ENCODE measurements around the gene ADCY5.
"Not testable (repeated sequence)": the region's sequence is repeated elsewhere in the genome, so short reads cannot be mapped to it uniquely, and the experiment has no call there.

ADCY5 gene

DNA sequence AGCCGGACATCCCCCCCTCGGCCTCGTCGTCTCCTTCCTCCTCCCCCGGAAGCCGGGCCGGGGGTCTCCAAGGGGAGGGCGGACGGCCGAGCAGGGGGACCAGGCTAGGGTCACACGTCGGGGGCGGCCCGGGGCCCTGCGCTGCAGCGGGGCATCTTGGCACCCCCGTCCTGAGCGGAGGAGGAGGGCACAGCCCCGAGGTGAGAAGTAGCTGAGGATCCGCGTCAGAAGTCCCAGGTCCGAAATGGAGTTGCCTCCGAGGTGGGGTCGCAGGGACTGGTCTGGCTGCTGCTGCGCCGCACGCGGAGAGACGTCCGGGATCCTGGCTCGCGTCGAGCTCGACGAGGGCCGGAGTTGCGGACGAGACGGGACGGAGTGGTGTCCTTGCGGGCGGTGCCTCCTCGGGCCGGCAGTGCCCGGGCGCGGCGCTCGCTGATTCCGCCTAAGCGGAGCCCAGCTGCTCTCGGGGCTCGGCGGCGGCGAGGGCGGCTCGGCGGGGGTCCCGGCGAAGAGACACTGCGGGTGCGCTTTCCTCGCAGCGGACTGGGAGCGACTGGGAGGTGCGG, at the start of gene ADCY5:
Gene ADCY5, minus strand, starts transcription at position 555 of the 566 bp plus-strand sequence. Its CDS starts 545 bp downstream, at position 10.
- Histone ChIP-seq H3K4me3 (ENCODE audit: low read depth, low read length) (peak within 1 kb of the TSS; percentile 67), H3K27me3 (ENCODE audit: control insufficient read depth, insufficient read depth, low read length) (peaks cover 74% of the 10 kb centered on the region), H3K27ac (ENCODE audit: low read depth, low read length) (no peak within 1 kb of the TSS), H3K36me3 (ENCODE audit: control insufficient read depth, insufficient read depth, low read length) (no peaks in the 10 kb centered on the region), H3K4me1 (ENCODE audit: control insufficient read depth, insufficient read depth, low read length) (no peaks in the 10 kb centered on the region; the same call in 1 of the 2 replicates), H3K9me3 (ENCODE audit: control insufficient read depth, insufficient read depth, low read depth, low read length) (no peaks in the 10 kb centered on the region), H3K9ac (ENCODE audit: low read length) (no peak within 1 kb of the TSS)

DNA sequence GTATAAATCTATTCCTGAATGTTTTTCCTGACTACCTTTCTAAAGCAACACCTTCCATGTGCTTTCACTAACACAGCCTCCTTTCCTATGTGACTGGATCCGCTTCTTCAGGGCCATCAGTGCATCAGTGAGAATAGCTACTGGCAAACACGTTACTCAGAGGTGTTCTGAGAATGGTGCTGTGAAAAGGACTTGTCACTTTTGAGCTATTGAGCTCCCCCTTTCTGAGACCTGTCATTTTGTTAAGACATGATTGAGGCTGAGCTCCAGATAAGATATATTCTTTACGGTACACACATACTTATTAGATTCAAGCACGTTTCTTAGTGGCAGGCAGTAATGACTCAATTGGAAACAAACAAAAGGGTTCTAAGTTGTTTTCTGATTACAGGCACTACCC, 45.0 kb upstream of the ADCY5 start:
- Histone ChIP-seq H3K4me3 (ENCODE audit: low read depth, low read length) (no peak overlapping the region), H3K9ac (ENCODE audit: low read length) (no peak overlapping the region), H3K9me3 (ENCODE audit: control insufficient read depth, insufficient read depth, low read depth, low read length) (no peaks in the 10 kb centered on the region), H3K36me3 (ENCODE audit: control insufficient read depth, insufficient read depth, low read length) (no peaks in the 10 kb centered on the region; the same call in 1 of the 2 replicates), H3K27ac (ENCODE audit: low read depth, low read length) (no peak overlapping the region), H3K4me1 (ENCODE audit: control insufficient read depth, insufficient read depth, low read length) (no peaks in the 10 kb centered on the region), H3K27me3 (ENCODE audit: control insufficient read depth, insufficient read depth, low read length) (no peaks in the 10 kb centered on the region)

DNA sequence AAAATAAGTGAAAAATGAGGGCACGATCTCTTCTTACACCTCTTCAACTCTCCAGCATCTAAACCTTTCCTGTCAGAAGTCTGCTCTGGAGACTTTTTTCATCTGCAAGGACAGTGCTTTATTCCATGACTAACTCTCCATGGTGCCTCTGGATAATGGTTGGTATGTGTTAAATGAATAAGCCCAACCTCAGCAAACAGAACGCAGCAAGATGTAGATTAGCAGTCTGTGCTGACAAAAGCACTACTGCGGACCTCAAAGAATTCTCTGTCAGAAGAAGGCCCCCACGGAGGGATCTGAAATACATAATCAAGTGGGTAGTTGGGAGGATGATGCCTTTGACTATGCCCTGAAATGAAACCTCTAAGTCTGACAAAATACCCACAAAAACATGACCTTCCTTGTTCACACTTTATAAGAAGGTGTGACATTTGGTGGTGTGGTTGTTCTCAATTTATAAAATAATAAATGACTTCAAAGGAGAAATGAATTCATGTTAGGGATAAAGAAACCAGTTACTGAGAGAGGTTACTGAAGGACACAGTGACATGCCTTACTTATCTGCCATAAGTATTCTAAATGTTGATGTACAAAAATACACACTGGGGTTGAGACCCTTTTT, 43.2 kb upstream of the ADCY5 start:
- Histone ChIP-seq H3K27me3 (ENCODE audit: control insufficient read depth, insufficient read depth, low read length) (no peaks in the 10 kb centered on the region), H3K36me3 (ENCODE audit: control insufficient read depth, insufficient read depth, low read length) (no peaks in the 10 kb centered on the region; the same call in 1 of the 2 replicates), H3K9ac (ENCODE audit: low read length) (no peak overlapping the region), H3K9me3 (ENCODE audit: control insufficient read depth, insufficient read depth, low read depth, low read length) (no peaks in the 10 kb centered on the region), H3K27ac (ENCODE audit: low read depth, low read length) (no peak overlapping the region), H3K4me3 (ENCODE audit: low read depth, low read length) (no peak overlapping the region), H3K4me1 (ENCODE audit: control insufficient read depth, insufficient read depth, low read length) (no peaks in the 10 kb centered on the region)

DNA sequence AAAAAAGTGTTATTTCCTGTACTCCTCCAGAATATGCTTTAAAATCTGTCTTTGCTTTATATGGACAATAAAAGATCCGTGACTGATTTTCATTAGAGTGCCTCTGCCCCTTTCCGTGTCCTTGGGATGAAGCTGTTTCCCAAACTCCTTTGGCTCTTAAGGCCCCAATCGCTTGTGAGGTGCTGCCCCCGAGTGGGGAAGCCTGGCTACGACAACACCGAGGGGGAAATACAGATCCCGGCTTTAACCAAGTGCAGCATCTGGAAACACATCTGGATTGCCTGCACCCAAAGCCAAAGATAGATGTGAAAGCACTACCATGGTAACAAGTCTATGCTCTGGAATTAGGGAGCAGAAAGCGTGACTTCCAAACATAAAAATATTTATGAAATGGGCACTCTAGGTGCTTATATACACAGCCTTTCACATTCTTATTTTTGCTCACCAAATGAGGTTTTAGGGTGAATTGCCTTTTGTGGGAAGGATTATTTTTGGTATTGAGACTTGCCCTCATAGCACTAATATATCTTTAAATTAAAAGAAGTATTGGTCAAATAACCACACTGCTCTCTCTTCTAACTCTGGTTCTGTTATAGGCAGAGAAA, 40.6 kb upstream of the ADCY5 start:
- Histone ChIP-seq H3K9ac (ENCODE audit: low read length) (no peak overlapping the region), H3K27ac (ENCODE audit: low read depth, low read length) (no peak overlapping the region), H3K36me3 (ENCODE audit: control insufficient read depth, insufficient read depth, low read length) (no peaks in the 10 kb centered on the region; the same call in 1 of the 2 replicates), H3K9me3 (ENCODE audit: control insufficient read depth, insufficient read depth, low read depth, low read length) (no peaks in the 10 kb centered on the region), H3K4me1 (ENCODE audit: control insufficient read depth, insufficient read depth, low read length) (no peaks in the 10 kb centered on the region), H3K4me3 (ENCODE audit: low read depth, low read length) (no peak overlapping the region), H3K27me3 (ENCODE audit: control insufficient read depth, insufficient read depth, low read length) (0 out of 2 replicates have a peak, but pooled peaks cover 3% of the 10 kb centered on the region)

DNA sequence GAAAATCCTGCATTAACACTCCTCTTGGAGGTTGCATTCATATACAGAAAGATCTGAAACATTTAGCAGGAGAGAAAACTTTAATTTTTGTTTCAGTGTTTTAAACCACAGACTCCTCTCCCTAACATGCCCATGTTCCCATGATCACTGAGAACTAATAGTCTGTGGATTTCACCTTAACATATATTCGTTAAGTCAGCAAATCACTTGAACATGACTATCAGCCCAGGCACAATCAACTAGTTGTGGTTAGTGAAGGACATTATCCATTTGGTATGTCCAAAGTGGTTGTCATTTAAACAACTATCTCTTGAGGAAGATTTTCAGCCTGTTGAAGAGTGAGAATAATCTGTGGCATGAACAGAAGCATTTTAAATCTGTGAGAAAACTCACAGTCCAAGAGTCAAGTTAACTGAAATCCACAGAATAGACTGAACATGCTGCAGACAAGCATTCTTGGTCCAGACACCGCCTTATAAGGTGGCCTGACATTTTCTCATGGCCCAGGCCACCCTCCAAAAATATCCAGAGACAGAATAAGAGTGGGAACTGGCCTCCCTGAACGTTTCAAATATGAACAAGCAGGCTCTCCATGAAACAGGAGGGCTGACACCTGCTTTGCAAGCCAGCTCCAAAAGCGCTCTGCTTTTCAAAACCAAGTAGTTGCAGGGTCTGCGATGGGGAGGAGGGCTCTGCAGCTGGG, 39.9 kb upstream of the ADCY5 start:
- no peak overlapping the region for H3K9ac ChIP-seq (ENCODE audit: low read length)
- H3K4me3 ChIP-seq (ENCODE audit: low read depth, low read length), result no peak overlapping the region
- H3K36me3 ChIP-seq (ENCODE audit: control insufficient read depth, insufficient read depth, low read length), result no peaks in the 10 kb centered on the region; the same call in 1 of the 2 replicates
- H3K27me3 ChIP-seq (ENCODE audit: control insufficient read depth, insufficient read depth, low read length), result 0 out of 2 replicates have a peak, but pooled peaks cover 3% of the 10 kb centered on the region
- no peaks in the 10 kb centered on the region for H3K4me1 ChIP-seq (ENCODE audit: control insufficient read depth, insufficient read depth, low read length)
- no peaks in the 10 kb centered on the region for H3K9me3 ChIP-seq (ENCODE audit: control insufficient read depth, insufficient read depth, low read depth, low read length)
- no peak overlapping the region for H3K27ac ChIP-seq (ENCODE audit: low read depth, low read length)

DNA sequence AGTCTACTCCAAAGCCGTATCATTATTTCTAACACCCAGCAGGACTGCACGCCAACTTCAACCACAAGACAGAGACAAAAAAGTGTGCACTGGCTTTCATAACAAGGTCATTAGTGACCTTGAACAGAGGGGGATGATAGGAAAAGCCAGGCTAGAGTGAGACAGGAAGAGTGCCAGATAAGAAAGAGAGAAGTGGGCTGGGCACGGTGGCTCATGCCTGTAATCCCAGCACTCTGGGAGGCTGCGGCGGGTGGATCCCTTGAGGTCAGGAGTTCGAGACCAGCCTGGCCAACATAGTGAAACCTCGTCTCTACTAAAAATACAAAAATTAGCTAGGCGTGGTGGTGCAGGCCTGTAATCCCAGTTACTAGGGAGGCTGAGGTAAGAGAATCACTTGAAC, 38.2 kb upstream of the ADCY5 start:
- H3K9me3 ChIP-seq (ENCODE audit: control insufficient read depth, insufficient read depth, low read depth, low read length); H3K4me3 ChIP-seq (ENCODE audit: low read depth, low read length); H3K27me3 ChIP-seq (ENCODE audit: control insufficient read depth, insufficient read depth, low read length); H3K9ac ChIP-seq (ENCODE audit: low read length); H3K27ac ChIP-seq (ENCODE audit: low read depth, low read length); H3K4me1 ChIP-seq (ENCODE audit: control insufficient read depth, insufficient read depth, low read length); H3K36me3 ChIP-seq (ENCODE audit: control insufficient read depth, insufficient read depth, low read length): not testable (repeated sequence)

DNA sequence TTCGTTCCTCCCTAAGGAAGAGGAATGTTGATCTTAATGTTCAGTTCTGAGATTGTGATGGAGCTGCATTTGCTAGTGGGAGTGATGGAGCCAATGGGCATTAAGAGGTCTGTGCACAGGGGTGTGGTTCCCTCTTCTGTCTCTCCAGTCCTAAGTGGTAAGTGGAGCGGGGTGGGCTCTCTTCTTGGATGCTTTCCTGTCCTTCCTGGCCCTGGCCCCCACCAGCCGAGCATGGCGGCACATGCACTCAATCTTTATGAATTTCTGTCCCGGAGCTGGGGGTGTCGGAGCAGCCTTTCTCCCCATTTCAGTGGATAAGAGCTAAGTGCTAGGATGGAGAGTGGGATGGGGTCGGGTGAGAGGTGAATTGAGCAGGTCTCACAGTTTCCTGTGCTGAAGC, 37.6 kb upstream of the ADCY5 start:
- H3K4me1 ChIP-seq (ENCODE audit: control insufficient read depth, insufficient read depth, low read length), result no peaks in the 10 kb centered on the region
- peaks cover 3% of the 10 kb centered on the region; the same call in 1 of the 2 replicates for H3K27me3 ChIP-seq (ENCODE audit: control insufficient read depth, insufficient read depth, low read length)
- H3K9me3 ChIP-seq (ENCODE audit: control insufficient read depth, insufficient read depth, low read depth, low read length), result no peaks in the 10 kb centered on the region
- H3K27ac ChIP-seq (ENCODE audit: low read depth, low read length), result no peak overlapping the region
- no peaks in the 10 kb centered on the region for H3K36me3 ChIP-seq (ENCODE audit: control insufficient read depth, insufficient read depth, low read length)
- no peak overlapping the region for H3K9ac ChIP-seq (ENCODE audit: low read length)
- no peak overlapping the region for H3K4me3 ChIP-seq (ENCODE audit: low read depth, low read length)

DNA sequence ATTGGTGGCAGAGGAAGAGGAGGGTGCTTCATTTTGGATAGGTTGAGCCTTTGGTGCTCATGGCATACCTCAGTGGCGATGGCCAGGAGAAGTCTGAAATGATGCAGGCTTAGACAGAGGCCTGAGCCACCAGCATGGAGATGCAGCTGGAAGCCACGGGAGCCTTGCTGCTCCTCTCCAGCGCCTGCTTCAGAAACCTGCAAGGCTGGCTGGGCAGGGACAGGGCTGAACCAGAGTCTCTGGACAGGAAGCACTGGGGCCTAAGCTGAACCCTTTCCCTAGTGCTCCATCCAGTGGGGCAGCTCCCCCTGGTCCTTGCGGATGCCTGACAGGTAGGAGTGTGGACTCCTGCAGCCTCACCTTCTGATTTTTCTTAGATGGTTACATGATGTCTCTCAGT, 36.7 kb upstream of the ADCY5 start:
- no peaks in the 10 kb centered on the region for H3K4me1 ChIP-seq (ENCODE audit: control insufficient read depth, insufficient read depth, low read length)
- no peaks in the 10 kb centered on the region for H3K36me3 ChIP-seq (ENCODE audit: control insufficient read depth, insufficient read depth, low read length)
- H3K27me3 ChIP-seq (ENCODE audit: control insufficient read depth, insufficient read depth, low read length), result peaks cover 3% of the 10 kb centered on the region; the same call in 1 of the 2 replicates
- no peak overlapping the region for H3K9ac ChIP-seq (ENCODE audit: low read length)
- H3K4me3 ChIP-seq (ENCODE audit: low read depth, low read length), result no peak overlapping the region
- H3K27ac ChIP-seq (ENCODE audit: low read depth, low read length), result no peak overlapping the region
- no peaks in the 10 kb centered on the region for H3K9me3 ChIP-seq (ENCODE audit: control insufficient read depth, insufficient read depth, low read depth, low read length)

DNA sequence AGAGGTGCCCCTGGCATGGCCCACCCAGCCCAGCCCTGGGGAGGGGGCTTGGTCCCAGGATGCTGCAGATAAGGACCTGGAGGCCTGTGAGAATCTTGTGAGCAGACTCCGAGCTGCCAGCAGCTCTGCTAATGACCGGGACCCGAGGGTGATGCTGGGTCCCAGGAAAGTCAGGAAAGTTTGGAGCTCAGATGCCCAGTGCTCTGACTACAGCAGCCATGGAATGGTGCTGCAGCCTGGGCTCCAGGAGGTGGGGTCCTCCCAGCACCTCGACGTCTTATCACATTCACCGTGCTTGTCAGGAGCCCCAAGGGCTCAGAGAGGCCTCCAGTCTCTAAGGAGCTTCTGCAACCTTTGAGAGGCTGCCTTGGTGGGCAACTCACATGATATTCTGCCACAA, 34.3 kb upstream of the ADCY5 start:
- H3K27me3 ChIP-seq (ENCODE audit: control insufficient read depth, insufficient read depth, low read length), result peaks cover 3% of the 10 kb centered on the region; the same call in 1 of the 2 replicates
- no peaks in the 10 kb centered on the region for H3K9me3 ChIP-seq (ENCODE audit: control insufficient read depth, insufficient read depth, low read depth, low read length)
- no peak overlapping the region for H3K27ac ChIP-seq (ENCODE audit: low read depth, low read length)
- no peaks in the 10 kb centered on the region for H3K4me1 ChIP-seq (ENCODE audit: control insufficient read depth, insufficient read depth, low read length)
- H3K9ac ChIP-seq (ENCODE audit: low read length), result no peak overlapping the region
- no peak overlapping the region for H3K4me3 ChIP-seq (ENCODE audit: low read depth, low read length)
- no peaks in the 10 kb centered on the region for H3K36me3 ChIP-seq (ENCODE audit: control insufficient read depth, insufficient read depth, low read length)

DNA sequence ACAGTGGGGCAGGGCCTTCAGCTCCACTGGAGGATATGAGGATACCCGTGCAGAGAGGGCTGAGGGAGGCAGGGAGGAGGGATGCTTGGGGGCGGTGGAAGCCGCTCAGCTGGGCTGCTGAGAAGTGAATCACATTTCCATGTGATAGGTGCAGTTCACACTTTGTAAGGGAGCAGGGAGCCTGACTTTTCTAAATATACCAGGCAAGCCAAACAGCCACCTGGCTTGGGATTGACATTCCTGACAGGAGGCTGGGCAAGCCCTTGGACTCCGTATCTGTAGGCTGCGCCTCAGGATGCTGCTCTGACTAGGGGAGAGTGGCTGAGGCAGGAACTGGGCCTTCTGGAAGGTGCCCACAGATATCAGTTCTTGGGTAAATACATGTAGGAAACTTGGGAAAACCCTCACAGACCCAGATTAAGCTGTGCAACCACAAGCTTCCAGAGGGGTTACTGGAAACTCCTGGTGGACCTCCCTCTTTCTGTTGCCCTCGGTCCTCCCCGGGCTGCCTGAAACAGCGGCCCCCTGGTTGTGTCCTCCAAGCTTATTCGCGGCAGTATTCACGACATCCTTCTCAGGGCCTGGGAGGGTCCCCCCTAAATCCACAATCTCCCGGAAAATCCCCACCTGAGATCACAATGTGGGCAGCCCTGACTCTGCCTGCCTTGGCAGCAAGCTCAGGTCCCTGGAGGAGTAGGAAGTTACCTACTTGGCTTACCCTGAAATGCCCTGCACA, 33.0 kb upstream of the ADCY5 start:
- H3K27me3 ChIP-seq (ENCODE audit: control insufficient read depth, insufficient read depth, low read length), result peaks cover 3% of the 10 kb centered on the region; the same call in 1 of the 2 replicates
- H3K9ac ChIP-seq (ENCODE audit: low read length), result no peak overlapping the region
- no peaks in the 10 kb centered on the region for H3K4me1 ChIP-seq (ENCODE audit: control insufficient read depth, insufficient read depth, low read length)
- H3K4me3 ChIP-seq (ENCODE audit: low read depth, low read length), result no peak overlapping the region
- H3K27ac ChIP-seq (ENCODE audit: low read depth, low read length), result no peak overlapping the region
- H3K36me3 ChIP-seq (ENCODE audit: control insufficient read depth, insufficient read depth, low read length), result no peaks in the 10 kb centered on the region
- no peaks in the 10 kb centered on the region for H3K9me3 ChIP-seq (ENCODE audit: control insufficient read depth, insufficient read depth, low read depth, low read length)
